Spleen (tissue), 7 donors: Measurements from ENCODE around the gene C1orf141.

Source experiments
- CTCF ChIP-seq, 11 experiments: fragments of 200-600 bp in 7 of 11; fragments of 450-650 bp in 4 of 11; sonication (generic) in 4 of 11; IDR thresholded peaks in 8 of 11; conservative IDR thresholded peaks in 3 of 11; 1 replicate in 7 of 11; 2 replicates in 4 of 11; pipeline versions ENCODE4 v1.4.0 to v1.8.0; 2016 to 2021; ENCODE audit warnings: antibody characterized with exemption in 11 of 11, inconsistent platforms in 4 of 11, mild to moderate bottlenecking in 1 of 11
- POLR2A ChIP-seq, 3 donors: fragments of 450-650 bp; IDR thresholded peaks; one replicate each; pipeline ENCODE4 v1.5.1; 2017; ENCODE audit warnings: antibody characterized with exemption in 3 of 3, mild to moderate bottlenecking in 1 of 3
- POLR2AphosphoS5 ChIP-seq, 3 donors: sonication (generic); formaldehyde crosslinking; IDR thresholded peaks; one replicate each; pipeline ENCODE4 v1.5.1; 2017; ENCODE audit warnings: antibody characterized with exemption in 3 of 3
- donor health status: DM: no; HTN: no; CAD: no; lungs with moderate emphysema.
- donor health status: DM: no; HTN: no; CAD: no.
- donor health status: DM: no; HTN: no; CAD: no.

GRCh38 chr1:67078291-67078690, 56.5 kb downstream of the C1orf141 start:
- no peak for TF ChIP-seq CTCF (IDR thresholded peaks at IDR 0.05 in 8 of 11, conservative IDR thresholded peaks at IDR 0.05 in 3 of 11)
- TF ChIP-seq POLR2AphosphoS5 (IDR thresholded peaks at IDR 0.05), result no peak
- no peak for TF ChIP-seq POLR2A (IDR thresholded peaks at IDR 0.05)
